ENCODE measurements around the gene PDPK1.
"Not testable (repeated sequence)": the region's sequence is repeated elsewhere in the genome, so short reads cannot be mapped to it uniquely, and the experiment has no call there.

- TF ChIP-seq, protein P1, sequence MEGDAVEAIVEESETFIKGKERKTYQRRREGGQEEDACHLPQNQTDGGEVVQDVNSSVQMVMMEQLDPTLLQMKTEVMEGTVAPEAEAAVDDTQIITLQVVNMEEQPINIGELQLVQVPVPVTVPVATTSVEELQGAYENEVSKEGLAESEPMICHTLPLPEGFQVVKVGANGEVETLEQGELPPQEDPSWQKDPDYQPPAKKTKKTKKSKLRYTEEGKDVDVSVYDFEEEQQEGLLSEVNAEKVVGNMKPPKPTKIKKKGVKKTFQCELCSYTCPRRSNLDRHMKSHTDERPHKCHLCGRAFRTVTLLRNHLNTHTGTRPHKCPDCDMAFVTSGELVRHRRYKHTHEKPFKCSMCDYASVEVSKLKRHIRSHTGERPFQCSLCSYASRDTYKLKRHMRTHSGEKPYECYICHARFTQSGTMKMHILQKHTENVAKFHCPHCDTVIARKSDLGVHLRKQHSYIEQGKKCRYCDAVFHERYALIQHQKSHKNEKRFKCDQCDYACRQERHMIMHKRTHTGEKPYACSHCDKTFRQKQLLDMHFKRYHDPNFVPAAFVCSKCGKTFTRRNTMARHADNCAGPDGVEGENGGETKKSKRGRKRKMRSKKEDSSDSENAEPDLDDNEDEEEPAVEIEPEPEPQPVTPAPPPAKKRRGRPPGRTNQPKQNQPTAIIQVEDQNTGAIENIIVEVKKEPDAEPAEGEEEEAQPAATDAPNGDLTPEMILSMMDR (IDR thresholded peaks at IDR 0.05), result not testable (repeated sequence)
- not testable (repeated sequence) for TF ChIP-seq POLR2A (IDR thresholded peaks at IDR 0.05)
Observed at GRCh38 chr16:2631203-2631602, 93.4 kb downstream of the PDPK1 start.

Measured in heart left ventricle (tissue), 13 donors.